ENCODE data around the gene DEPP1.

GRCh38 chr10:44978213-44978569 lies 418 bp downstream of the DEPP1 start:
- TF ChIP-seq CTCF (IDR thresholded peaks at IDR 0.05) = no peak
- no peak for TF ChIP-seq POLR2A (IDR thresholded peaks at IDR 0.05)

All from prostate gland (tissue), 2 donors.